ENCODE results near the gene PLEKHG4B.
A peak's percentile ranks its signal among the peaks of the same experiment; 100 is the strongest.
"Not testable (repeated sequence)": the region's sequence is repeated elsewhere in the genome, so short reads cannot be mapped to it uniquely, and the experiment has no call there.

Gene PLEKHG4B

DNA sequence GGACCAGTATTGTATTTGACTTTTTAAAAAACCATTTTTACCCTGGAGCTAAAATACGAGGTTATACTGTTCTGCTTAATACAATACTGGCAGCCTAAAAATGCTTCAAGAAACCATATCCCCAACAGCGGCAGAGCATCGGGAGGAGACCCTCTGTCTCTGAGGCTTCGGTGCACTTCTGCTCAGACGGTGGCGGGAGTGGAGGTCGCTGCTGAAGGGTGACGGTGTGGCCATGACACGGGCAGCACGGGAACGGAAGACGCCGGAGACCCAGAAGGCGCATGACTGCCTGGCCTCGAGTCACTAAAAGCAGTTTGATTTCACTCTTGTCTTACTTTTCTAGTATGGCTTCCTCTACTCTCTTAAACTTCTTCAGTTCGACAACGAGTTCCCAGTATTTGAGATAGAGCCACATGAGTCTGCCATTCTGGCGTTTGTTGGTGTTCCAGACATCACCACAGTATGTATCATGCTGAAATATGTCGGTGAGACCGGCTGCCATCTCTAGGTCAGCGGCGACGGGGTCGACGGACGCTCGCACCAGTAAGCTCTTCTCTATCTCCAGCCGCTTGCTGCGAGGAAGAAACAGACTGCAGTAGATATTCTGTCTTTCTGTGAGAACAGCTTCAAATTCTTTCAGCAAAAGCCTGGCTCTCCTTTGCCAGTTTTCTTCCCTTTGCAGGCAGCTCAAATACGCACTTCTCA is 113.2 kb downstream of the PLEKHG4B start:
- no peak for DNase-seq

GRCh38 chr5:206406-206805 is 114.4 kb downstream of the PLEKHG4B start:
- no peak for DNase-seq

- DNase-seq = no peak
Measured at GRCh38 chr5:206927-207536, 115.1 kb downstream of the PLEKHG4B start.

- DNase-seq = no peak
Measured at GRCh38 chr5:207599-207998, 115.6 kb downstream of the PLEKHG4B start.

- no peak for DNase-seq
Measured at GRCh38 chr5:208449-209114, 116.6 kb downstream of the PLEKHG4B start.

DNA sequence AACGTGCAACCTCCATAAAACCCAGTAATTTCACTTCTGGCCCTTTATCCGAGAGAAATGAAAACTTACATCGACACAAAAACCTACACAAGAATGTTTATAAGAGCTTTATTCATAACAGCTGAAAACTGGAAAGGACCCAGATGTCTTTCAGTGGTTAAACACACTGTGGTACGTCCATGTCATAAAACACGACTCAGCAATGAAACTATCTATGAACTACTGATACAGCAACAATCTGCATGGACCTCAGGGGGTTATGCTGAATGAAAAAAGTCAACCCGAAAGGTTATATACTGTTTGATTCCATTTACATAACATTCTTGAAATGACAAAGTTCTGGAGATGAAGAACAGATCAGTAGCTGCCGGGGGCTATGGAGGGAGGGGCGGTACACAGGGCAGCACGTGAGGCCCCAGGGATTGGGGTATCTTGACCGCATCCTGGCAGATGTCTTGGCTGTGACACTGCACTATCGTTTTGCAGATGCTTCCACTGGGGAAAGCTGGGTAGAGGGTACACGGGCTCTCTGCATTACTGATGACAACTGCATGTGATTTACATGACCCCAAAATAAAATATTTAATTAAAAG is 121.9 kb downstream of the PLEKHG4B start:
- no peak for DNase-seq

- DNase-seq = not testable (repeated sequence)
Measured at GRCh38 chr5:215256-215655, 123.3 kb downstream of the PLEKHG4B start.

DNA sequence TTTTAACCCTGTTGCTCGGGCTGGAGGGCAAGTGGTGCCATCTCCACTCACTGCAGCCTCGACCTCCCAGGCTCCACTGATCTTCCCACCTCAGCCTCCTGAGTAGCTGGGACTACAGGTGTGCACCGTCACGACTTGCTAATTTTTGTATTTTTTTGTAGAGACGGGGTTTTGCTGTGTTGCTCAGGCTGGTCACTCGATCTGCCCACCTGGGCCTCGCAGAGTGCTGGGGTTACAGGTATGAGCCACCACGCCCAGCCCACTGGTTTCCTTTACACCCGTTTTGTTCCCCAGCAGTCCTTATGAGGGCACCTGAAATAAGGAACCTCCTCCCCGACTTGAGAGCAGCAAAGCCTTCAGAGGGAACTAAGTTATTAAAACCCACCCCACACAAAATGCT is 124.1 kb downstream of the PLEKHG4B start:
- not testable (repeated sequence) for DNase-seq

DNA sequence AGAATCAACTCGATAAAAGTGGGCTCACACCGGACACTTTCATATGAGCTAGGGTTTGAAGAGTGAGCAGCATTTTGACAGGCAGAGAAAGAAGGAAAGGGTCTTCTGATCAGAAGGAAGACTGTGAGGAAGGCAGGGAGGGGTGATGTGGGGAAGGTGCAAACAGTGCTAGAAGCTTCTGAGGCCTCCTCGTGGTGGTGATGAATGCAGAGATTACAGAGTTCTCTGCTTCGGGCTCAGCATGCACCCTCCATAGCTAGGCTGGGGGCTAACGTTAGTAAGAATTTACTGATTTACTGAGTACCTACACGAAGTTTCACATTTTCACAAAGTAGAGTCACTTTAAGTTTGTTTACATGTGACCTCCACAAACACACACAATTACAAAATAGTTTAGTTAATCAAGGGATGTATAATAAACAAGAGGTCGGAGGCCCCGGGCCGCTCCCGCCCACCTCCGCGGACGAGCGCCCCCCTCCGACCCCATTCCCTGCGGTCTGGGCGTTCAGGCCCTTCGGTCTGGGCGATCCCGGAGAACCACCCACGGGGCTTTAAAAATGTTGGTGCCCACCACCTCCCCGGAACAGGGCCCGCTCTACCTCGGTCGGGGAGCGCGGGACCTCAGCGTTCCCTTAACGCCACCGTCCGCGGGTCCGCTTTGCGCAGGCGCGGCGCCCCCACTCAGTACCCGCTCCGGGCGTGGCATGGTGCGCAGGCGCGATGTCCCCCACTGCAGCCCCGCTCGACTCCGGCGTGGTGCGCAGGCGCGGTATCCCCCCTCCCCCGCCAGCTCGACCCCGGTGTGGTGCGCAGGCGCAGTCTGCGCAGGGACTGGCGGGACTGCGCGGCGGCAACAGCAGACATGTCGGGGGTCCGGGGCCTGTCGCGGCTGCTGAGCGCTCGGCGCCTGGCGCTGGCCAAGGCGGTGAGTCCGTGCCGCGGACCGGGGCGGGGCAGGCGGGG is 125.8 kb downstream of the PLEKHG4B start, which contains the start of the genes CCDC127 and SDHA:
TSS of gene CCDC127 (minus strand) at position 660 of the 963 bp plus-strand sequence. CDS start 1,304 bp downstream, outside the sequence.
TSS of gene SDHA (plus strand) at position 827 of the 963 bp plus-strand sequence. CDS start at position 863, 36 bp downstream.
- peak; percentile 99 for DNase-seq

GRCh38 chr5:218457-219291 is 126.7 kb downstream of the PLEKHG4B start:
- DNase-seq = peak; percentile 53

DNA sequence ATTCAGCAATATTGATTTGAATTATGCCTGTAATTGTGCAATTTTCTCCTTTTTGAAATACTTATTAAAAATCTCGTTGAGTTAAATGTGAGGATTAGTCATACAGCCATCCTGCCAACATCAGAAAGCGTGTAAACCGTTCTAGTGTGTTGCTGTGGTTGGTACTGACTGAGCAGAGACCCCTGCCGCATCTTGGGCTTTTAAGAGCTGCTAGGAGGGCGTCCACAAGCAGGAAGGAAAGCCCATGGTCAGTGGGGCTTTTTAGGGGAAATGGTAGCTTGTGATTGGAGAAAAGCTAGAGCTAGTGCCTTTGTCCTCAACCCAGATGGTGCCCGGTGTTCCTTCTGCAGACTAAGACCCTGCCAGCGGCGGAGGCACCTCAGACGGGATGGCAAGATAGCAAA is 127.5 kb downstream of the PLEKHG4B start:
- DNase-seq = peak; percentile 27

DNA sequence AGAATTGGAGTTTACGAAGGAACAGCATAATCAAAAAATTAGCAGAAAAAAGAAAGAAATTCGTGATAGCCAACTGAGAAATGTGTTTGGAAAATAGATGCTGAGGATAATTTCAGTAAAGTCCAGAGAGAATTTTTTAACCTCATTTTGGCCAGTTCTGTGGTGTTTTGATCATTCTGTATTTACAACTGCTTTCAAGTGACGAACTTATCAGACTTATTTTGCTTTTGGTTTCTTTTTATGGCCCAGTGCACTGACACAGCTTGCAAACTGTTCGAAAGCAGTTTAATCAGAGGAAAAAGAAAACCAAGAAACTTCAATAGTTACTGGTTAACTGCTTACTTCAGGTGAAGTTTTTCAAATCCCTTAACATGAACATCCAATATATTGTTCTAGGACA is 128.0 kb downstream of the PLEKHG4B start:
- DNase-seq = peak; percentile 53

GRCh38 chr5:222951-223715 is 131.2 kb downstream of the PLEKHG4B start:
- peak; percentile 54 for DNase-seq

- DNase-seq = no peak
Measured at GRCh38 chr5:223791-224190, 131.8 kb downstream of the PLEKHG4B start.

GRCh38 chr5:225334-225733 is 133.4 kb downstream of the PLEKHG4B start:
- no peak for DNase-seq

- DNase-seq = not testable (repeated sequence)
Measured at GRCh38 chr5:227375-227774, 135.4 kb downstream of the PLEKHG4B start.

DNA sequence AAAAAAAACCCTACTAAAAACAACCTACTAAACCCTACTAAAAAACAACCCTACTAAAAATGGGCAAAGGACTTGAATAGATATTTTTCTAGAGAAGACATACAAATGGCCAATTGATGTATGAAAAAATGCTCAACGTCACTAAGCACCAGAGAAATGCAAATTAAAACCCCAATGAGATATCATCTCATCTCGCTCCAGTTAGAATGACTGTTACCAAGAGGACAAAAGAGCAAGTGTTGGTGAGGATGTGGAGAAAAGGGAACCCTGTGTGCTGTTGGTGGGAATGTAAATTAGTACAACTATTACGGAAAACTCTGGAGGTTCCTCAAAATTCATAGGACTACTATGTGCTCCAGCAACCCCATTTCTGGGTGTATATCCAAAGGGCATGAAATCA is 136.9 kb downstream of the PLEKHG4B start:
- DNase-seq = no peak

GRCh38 chr5:230711-231110 is 138.7 kb downstream of the PLEKHG4B start:
- DNase-seq = no peak

DNA sequence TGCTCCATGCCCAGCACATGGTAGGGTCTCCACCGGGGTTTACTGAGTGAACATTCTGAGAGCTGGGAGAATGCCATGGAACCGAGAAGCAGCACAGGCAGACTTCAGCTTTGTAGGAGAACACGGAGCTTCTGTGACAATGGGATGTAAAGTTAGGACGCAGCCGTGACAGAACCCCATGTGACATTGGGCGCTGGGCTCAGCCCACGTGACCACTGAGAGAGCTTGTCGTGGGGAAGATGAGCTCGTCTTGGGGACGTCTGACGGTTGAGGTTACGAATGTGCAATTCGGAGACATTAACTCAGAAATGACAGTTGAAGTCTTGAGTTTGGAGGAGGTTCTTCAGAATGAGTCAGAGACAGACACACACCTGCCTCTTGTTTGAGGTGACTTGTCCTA is 139.7 kb downstream of the PLEKHG4B start:
- DNase-seq = no peak

- not testable (repeated sequence) for DNase-seq
Measured at GRCh38 chr5:233426-233825, 141.5 kb downstream of the PLEKHG4B start.
